WTC11 (cell line): Measurements from ENCODE around the gene WNT6. TPM values are rescaled to one million over a fixed set of nuclear protein-coding genes. Genes with fewer than 3 reads are reported as not detected.

ENCODE experiments used
- ATF1 ChIP-seq: sonication (generic); formaldehyde crosslinking; IDR thresholded peaks from 2 replicates; pipeline ENCODE4 v1.8.1; 2023; ENCODE audit warnings: mild to moderate bottlenecking, moderate library complexity, missing genetic modification reagents
- CREB1 ChIP-seq: sonication (generic); formaldehyde crosslinking; IDR thresholded peaks from 2 replicates; pipeline ENCODE4 v1.8.0; 2023; ENCODE audit warnings: mild to moderate bottlenecking, missing genetic modification reagents
- ETV6 ChIP-seq: sonication (generic); formaldehyde crosslinking; IDR thresholded peaks from 2 replicates; pipeline ENCODE4 v1.8.1; 2022; ENCODE audit warnings: mild to moderate bottlenecking, missing genetic modification reagents
- FOXK1 ChIP-seq: sonication (generic); formaldehyde crosslinking; IDR thresholded peaks from 2 replicates; pipeline ENCODE4 v1.8.0; 2022; ENCODE audit warnings: mild to moderate bottlenecking, moderate library complexity, missing genetic modification reagents
- FOXP1 ChIP-seq: sonication (generic); formaldehyde crosslinking; IDR thresholded peaks from 2 replicates; pipeline ENCODE4 v1.8.0; 2022; ENCODE audit warnings: missing genetic modification reagents, mild to moderate bottlenecking, moderate library complexity, borderline replicate concordance
- HMGA2 ChIP-seq: fragments of 250-450 bp; sonication (Bioruptor Pico); IDR thresholded peaks from 2 replicates; pipeline ENCODE4 v1.4.0; 2021; ENCODE audit warnings: mild to moderate bottlenecking, moderate library complexity
- IRF2 ChIP-seq: sonication (generic); formaldehyde crosslinking; IDR thresholded peaks from 2 replicates; pipeline ENCODE4 v1.8.0; 2022; ENCODE audit warnings: low read depth, missing genetic modification reagents, borderline replicate concordance
- JUN ChIP-seq: sonication (generic); formaldehyde crosslinking; IDR thresholded peaks from 2 replicates; pipeline ENCODE4 v1.8.0; 2023; ENCODE audit warnings: mild to moderate bottlenecking, missing genetic modification reagents
- MYBL2 ChIP-seq: sonication (generic); formaldehyde crosslinking; IDR thresholded peaks from 2 replicates; pipeline ENCODE4 v1.8.1; 2023; ENCODE audit warnings: mild to moderate bottlenecking, moderate library complexity, missing genetic modification reagents
- NFATC4 ChIP-seq: fragments of 250-450 bp; sonication (Bioruptor Pico); IDR thresholded peaks from 2 replicates; pipeline ENCODE4 v1.9.0; 2021; ENCODE audit warnings: mild to moderate bottlenecking
- NR2C2 ChIP-seq: sonication (generic); formaldehyde crosslinking; IDR thresholded peaks from 2 replicates; pipeline ENCODE4 v1.8.0; 2022; ENCODE audit warnings: mild to moderate bottlenecking, missing genetic modification reagents
- RELA ChIP-seq: sonication (generic); formaldehyde crosslinking; IDR thresholded peaks from 2 replicates; pipeline ENCODE4 v1.8.1; 2022; ENCODE audit warnings: missing genetic modification reagents, mild to moderate bottlenecking, borderline replicate concordance
- SMAD3 ChIP-seq: sonication (generic); formaldehyde crosslinking; IDR thresholded peaks from 2 replicates; pipeline ENCODE4 v1.8.0; 2022; ENCODE audit warnings: missing genetic modification reagents, mild to moderate bottlenecking, borderline replicate concordance
- ZBTB21 ChIP-seq: sonication (generic); formaldehyde crosslinking; IDR thresholded peaks from 2 replicates; pipeline ENCODE4 v1.8.1; 2023; ENCODE audit warnings: mild to moderate bottlenecking, missing genetic modification reagents, borderline replicate concordance
- ZNF138 ChIP-seq: sonication (generic); formaldehyde crosslinking; conservative IDR thresholded peaks from 2 replicates; pipeline ENCODE4 v1.8.1; 2022; ENCODE audit warnings: mild to moderate bottlenecking, moderate library complexity, missing genetic modification reagents
- ZNF396 ChIP-seq: fragments of 250-450 bp; sonication (Bioruptor Pico); IDR thresholded peaks from 2 replicates; pipeline ENCODE4 v1.8.0; 2021; ENCODE audit warnings: mild to moderate bottlenecking, moderate library complexity, borderline replicate concordance
- total RNA-seq: library from RNA; stranded (reverse); gene quantifications from 3 replicates; pipeline ENCODE4 v1.2.3, GENCODE V29; 2021
- TF ChIP-seq, protein P1 (sequence below): sonication (generic); formaldehyde crosslinking; IDR thresholded peaks from 2 replicates; pipeline ENCODE4 v1.8.0; 2022; ENCODE audit warnings: missing genetic modification reagents
- TF ChIP-seq, protein P2 (sequence below): fragments of 250-450 bp; sonication (Bioruptor Pico); IDR thresholded peaks from 2 replicates; pipeline ENCODE4 v1.9.0; 2021; ENCODE audit warnings: mild to moderate bottlenecking
- TF ChIP-seq, protein P3 (sequence below): sonication (generic); formaldehyde crosslinking; IDR thresholded peaks from 2 replicates; pipeline ENCODE4 v1.8.0; 2023; ENCODE audit warnings: missing genetic modification reagents
- TF ChIP-seq, protein P4 (sequence below): sonication (generic); formaldehyde crosslinking; IDR thresholded peaks from 2 replicates; pipeline ENCODE4 v1.8.1; 2022; ENCODE audit warnings: mild to moderate bottlenecking, missing genetic modification reagents, moderate library complexity, borderline replicate concordance
- TF ChIP-seq, protein P5 (sequence below): sonication (generic); formaldehyde crosslinking; IDR thresholded peaks from 2 replicates; pipeline ENCODE4 v1.8.1; 2023; ENCODE audit warnings: mild to moderate bottlenecking, missing genetic modification reagents, moderate library complexity
- TF ChIP-seq, protein P6 (sequence below): sonication (generic); formaldehyde crosslinking; IDR thresholded peaks from 2 replicates; pipeline ENCODE4 v1.8.0; 2023; ENCODE audit warnings: mild to moderate bottlenecking, missing genetic modification reagents
- TF ChIP-seq, protein P7 (sequence below): fragments of 250-450 bp; sonication (Bioruptor Pico); IDR thresholded peaks from 2 replicates; pipeline ENCODE4 v1.9.0; 2021; ENCODE audit warnings: mild to moderate bottlenecking
- TF ChIP-seq, protein P8 (sequence below): sonication (generic); formaldehyde crosslinking; IDR thresholded peaks from 2 replicates; pipeline ENCODE4 v1.8.0; 2022; ENCODE audit warnings: mild to moderate bottlenecking, missing genetic modification reagents

WNT6 gene
- total RNA-seq, 1 experiment from 2014 or later = not detected

DNA sequence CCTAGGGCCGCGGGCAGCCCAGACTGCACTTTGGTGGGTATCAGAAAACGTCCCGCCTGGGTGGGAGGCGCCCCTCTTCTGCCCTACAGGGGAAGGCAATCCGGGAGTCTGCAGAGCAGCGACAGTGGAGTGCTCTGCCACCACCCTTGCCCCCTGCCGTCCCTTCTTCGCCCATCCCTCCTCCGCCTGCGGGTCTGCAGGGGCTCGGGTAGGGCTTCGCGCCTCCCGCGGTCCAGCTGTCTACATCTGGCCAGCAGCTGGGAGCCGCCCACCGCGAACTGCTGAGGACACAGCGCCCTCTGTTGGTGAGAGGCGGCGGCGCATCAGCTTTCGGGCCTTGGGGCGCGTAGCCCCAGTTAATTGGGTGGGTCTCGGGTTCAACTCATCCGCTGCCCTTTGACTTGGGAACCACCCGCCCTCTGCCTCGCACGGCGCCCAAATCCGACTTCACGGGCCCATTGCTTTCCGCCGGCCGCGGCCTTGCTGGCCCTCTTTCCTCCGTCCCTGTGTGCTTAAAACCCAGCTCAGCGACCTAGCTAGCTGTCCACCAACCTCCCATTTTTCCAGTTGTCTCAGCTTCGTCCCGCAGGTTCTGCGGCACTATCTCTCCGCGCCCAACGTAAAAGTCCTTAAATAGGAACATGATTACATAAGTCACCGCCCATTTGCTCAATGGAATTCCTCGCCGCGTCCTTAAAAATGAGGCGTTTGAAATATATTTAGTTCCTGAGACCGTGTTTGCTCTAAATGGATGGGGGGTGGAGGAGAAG, 38.7 kb downstream of the WNT6 start (continued):
- TF ChIP-seq, protein P1, sequence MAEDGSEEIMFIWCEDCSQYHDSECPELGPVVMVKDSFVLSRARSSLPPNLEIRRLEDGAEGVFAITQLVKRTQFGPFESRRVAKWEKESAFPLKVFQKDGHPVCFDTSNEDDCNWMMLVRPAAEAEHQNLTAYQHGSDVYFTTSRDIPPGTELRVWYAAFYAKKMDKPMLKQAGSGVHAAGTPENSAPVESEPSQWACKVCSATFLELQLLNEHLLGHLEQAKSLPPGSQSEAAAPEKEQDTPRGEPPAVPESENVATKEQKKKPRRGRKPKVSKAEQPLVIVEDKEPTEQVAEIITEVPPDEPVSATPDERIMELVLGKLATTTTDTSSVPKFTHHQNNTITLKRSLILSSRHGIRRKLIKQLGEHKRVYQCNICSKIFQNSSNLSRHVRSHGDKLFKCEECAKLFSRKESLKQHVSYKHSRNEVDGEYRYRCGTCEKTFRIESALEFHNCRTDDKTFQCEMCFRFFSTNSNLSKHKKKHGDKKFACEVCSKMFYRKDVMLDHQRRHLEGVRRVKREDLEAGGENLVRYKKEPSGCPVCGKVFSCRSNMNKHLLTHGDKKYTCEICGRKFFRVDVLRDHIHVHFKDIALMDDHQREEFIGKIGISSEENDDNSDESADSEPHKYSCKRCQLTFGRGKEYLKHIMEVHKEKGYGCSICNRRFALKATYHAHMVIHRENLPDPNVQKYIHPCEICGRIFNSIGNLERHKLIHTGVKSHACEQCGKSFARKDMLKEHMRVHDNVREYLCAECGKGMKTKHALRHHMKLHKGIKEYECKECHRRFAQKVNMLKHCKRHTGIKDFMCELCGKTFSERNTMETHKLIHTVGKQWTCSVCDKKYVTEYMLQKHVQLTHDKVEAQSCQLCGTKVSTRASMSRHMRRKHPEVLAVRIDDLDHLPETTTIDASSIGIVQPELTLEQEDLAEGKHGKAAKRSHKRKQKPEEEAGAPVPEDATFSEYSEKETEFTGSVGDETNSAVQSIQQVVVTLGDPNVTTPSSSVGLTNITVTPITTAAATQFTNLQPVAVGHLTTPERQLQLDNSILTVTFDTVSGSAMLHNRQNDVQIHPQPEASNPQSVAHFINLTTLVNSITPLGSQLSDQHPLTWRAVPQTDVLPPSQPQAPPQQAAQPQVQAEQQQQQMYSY (CRISPR knock-in tag) = no peak
- TF ChIP-seq NR2C2 (no peak), ZNF396 (CRISPR knock-in tag) (no peak), ETV6 (CRISPR knock-in tag) (peak; percentile 65; the same call in 1 of the 2 replicates), SMAD3 (CRISPR knock-in tag) (no peak), ZBTB21 (0 out of 2 replicates have a peak, but pooled peaks have one; percentile 61), MYBL2 (no peak), RELA (CRISPR knock-in tag) (no peak), ZNF138 (0 out of 2 replicates have a peak, but pooled peaks have one; percentile 74), HMGA2 (no peak), FOXK1 (peak; percentile 58; the same call in 1 of the 2 replicates), NFATC4 (CRISPR knock-in tag) (no peak), FOXP1 (CRISPR knock-in tag) (peak; percentile 74; the same call in 1 of the 2 replicates), CREB1 (no peak), ATF1 (CRISPR knock-in tag) (no peak), JUN (CRISPR knock-in tag) (no peak), IRF2 (CRISPR knock-in tag) (no peak)
- TF ChIP-seq, protein P2, sequence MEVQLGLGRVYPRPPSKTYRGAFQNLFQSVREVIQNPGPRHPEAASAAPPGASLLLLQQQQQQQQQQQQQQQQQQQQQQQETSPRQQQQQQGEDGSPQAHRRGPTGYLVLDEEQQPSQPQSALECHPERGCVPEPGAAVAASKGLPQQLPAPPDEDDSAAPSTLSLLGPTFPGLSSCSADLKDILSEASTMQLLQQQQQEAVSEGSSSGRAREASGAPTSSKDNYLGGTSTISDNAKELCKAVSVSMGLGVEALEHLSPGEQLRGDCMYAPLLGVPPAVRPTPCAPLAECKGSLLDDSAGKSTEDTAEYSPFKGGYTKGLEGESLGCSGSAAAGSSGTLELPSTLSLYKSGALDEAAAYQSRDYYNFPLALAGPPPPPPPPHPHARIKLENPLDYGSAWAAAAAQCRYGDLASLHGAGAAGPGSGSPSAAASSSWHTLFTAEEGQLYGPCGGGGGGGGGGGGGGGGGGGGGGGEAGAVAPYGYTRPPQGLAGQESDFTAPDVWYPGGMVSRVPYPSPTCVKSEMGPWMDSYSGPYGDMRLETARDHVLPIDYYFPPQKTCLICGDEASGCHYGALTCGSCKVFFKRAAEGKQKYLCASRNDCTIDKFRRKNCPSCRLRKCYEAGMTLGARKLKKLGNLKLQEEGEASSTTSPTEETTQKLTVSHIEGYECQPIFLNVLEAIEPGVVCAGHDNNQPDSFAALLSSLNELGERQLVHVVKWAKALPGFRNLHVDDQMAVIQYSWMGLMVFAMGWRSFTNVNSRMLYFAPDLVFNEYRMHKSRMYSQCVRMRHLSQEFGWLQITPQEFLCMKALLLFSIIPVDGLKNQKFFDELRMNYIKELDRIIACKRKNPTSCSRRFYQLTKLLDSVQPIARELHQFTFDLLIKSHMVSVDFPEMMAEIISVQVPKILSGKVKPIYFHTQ = no peak
- TF ChIP-seq, protein P3, sequence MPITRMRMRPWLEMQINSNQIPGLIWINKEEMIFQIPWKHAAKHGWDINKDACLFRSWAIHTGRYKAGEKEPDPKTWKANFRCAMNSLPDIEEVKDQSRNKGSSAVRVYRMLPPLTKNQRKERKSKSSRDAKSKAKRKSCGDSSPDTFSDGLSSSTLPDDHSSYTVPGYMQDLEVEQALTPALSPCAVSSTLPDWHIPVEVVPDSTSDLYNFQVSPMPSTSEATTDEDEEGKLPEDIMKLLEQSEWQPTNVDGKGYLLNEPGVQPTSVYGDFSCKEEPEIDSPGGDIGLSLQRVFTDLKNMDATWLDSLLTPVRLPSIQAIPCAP (CRISPR knock-in tag) = no peak
- TF ChIP-seq, protein P4, sequence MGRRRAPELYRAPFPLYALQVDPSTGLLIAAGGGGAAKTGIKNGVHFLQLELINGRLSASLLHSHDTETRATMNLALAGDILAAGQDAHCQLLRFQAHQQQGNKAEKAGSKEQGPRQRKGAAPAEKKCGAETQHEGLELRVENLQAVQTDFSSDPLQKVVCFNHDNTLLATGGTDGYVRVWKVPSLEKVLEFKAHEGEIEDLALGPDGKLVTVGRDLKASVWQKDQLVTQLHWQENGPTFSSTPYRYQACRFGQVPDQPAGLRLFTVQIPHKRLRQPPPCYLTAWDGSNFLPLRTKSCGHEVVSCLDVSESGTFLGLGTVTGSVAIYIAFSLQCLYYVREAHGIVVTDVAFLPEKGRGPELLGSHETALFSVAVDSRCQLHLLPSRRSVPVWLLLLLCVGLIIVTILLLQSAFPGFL (CRISPR knock-in tag) = no peak
- TF ChIP-seq, protein P5, sequence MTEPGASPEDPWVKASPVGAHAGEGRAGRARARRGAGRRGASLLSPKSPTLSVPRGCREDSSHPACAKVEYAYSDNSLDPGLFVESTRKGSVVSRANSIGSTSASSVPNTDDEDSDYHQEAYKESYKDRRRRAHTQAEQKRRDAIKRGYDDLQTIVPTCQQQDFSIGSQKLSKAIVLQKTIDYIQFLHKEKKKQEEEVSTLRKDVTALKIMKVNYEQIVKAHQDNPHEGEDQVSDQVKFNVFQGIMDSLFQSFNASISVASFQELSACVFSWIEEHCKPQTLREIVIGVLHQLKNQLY (CRISPR knock-in tag) = no peak
- TF ChIP-seq, protein P6, sequence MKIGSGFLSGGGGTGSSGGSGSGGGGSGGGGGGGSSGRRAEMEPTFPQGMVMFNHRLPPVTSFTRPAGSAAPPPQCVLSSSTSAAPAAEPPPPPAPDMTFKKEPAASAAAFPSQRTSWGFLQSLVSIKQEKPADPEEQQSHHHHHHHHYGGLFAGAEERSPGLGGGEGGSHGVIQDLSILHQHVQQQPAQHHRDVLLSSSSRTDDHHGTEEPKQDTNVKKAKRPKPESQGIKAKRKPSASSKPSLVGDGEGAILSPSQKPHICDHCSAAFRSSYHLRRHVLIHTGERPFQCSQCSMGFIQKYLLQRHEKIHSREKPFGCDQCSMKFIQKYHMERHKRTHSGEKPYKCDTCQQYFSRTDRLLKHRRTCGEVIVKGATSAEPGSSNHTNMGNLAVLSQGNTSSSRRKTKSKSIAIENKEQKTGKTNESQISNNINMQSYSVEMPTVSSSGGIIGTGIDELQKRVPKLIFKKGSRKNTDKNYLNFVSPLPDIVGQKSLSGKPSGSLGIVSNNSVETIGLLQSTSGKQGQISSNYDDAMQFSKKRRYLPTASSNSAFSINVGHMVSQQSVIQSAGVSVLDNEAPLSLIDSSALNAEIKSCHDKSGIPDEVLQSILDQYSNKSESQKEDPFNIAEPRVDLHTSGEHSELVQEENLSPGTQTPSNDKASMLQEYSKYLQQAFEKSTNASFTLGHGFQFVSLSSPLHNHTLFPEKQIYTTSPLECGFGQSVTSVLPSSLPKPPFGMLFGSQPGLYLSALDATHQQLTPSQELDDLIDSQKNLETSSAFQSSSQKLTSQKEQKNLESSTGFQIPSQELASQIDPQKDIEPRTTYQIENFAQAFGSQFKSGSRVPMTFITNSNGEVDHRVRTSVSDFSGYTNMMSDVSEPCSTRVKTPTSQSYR = no peak
- TF ChIP-seq, protein P7, sequence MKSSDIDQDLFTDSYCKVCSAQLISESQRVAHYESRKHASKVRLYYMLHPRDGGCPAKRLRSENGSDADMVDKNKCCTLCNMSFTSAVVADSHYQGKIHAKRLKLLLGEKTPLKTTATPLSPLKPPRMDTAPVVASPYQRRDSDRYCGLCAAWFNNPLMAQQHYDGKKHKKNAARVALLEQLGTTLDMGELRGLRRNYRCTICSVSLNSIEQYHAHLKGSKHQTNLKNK (CRISPR knock-in tag) = no peak
- TF ChIP-seq, protein P8, sequence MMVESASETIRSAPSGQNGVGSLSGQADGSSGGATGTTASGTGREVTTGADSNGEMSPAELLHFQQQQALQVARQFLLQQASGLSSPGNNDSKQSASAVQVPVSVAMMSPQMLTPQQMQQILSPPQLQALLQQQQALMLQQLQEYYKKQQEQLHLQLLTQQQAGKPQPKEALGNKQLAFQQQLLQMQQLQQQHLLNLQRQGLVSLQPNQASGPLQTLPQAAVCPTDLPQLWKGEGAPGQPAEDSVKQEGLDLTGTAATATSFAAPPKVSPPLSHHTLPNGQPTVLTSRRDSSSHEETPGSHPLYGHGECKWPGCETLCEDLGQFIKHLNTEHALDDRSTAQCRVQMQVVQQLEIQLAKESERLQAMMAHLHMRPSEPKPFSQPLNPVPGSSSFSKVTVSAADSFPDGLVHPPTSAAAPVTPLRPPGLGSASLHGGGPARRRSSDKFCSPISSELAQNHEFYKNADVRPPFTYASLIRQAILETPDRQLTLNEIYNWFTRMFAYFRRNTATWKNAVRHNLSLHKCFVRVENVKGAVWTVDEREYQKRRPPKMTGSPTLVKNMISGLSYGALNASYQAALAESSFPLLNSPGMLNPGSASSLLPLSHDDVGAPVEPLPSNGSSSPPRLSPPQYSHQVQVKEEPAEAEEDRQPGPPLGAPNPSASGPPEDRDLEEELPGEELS (CRISPR knock-in tag) = peak; percentile 70; the same call in 1 of the 2 replicates
